EH (cell line): ENCODE data around the gene ZFYVE26.

Experiments
- DNase-seq: peaks from one replicate; pipeline ENCODE4 v3.0.0-alpha.2; 2015; ENCODE audit warnings: low read depth

ZFYVE26 gene

GRCh38 chr14:67815573-67816225 is 691 bp downstream of the ZFYVE26 start:
- peak; percentile 55 for DNase-seq

- DNase-seq, result no peak
Measured at GRCh38 chr14:67814821-67815220, 1.6 kb downstream of the ZFYVE26 start.

- DNase-seq, result peak; percentile 57
Measured at GRCh38 chr14:67806246-67806645, 10.1 kb downstream of the ZFYVE26 start.

- DNase-seq, result no peak
Measured at GRCh38 chr14:67800743-67801142, 15.6 kb downstream of the ZFYVE26 start.

GRCh38 chr14:67798731-67799130 is 17.7 kb downstream of the ZFYVE26 start:
- no peak for DNase-seq

GRCh38 chr14:67787673-67788072 is 28.7 kb downstream of the ZFYVE26 start:
- DNase-seq, result no peak

GRCh38 chr14:67785270-67786109 is 30.9 kb downstream of the ZFYVE26 start:
- no peak for DNase-seq

GRCh38 chr14:67784244-67784823 is 32.1 kb downstream of the ZFYVE26 start:
- no peak for DNase-seq

- DNase-seq, result no peak
Measured at GRCh38 chr14:67782090-67782489, 34.3 kb downstream of the ZFYVE26 start.

GRCh38 chr14:67778792-67779191 is 37.6 kb downstream of the ZFYVE26 start:
- DNase-seq, result no peak

GRCh38 chr14:67776653-67777322 is 39.6 kb downstream of the ZFYVE26 start:
- no peak for DNase-seq

- no peak for DNase-seq
Measured at GRCh38 chr14:67773844-67774377, 42.5 kb downstream of the ZFYVE26 start.

- no peak for DNase-seq
Measured at GRCh38 chr14:67768219-67768618, 48.2 kb downstream of the ZFYVE26 start.

GRCh38 chr14:67766035-67766680 is 50.2 kb downstream of the ZFYVE26 start:
- DNase-seq, result no peak

- no peak for DNase-seq
Measured at GRCh38 chr14:67765192-67765834, 51.1 kb downstream of the ZFYVE26 start.

GRCh38 chr14:67764496-67764895 is 51.9 kb downstream of the ZFYVE26 start:
- no peak for DNase-seq

GRCh38 chr14:67763158-67763822 is 53.1 kb downstream of the ZFYVE26 start:
- no peak for DNase-seq

- no peak for DNase-seq
Measured at GRCh38 chr14:67762051-67762450, 54.3 kb downstream of the ZFYVE26 start.

GRCh38 chr14:67759916-67760315 is 56.5 kb downstream of the ZFYVE26 start:
- DNase-seq, result no peak

- DNase-seq, result no peak
Measured at GRCh38 chr14:67757175-67757574, 59.2 kb downstream of the ZFYVE26 start.

- no peak for DNase-seq
Measured at GRCh38 chr14:67756496-67756895, 59.9 kb downstream of the ZFYVE26 start.
